PFSK-1 (cell line): ENCODE results near the gene HOXB3.

Experiments
- FOXP2 ChIP-seq: optimal IDR thresholded peaks from 2 replicates; pipeline ENCODE3; 2011; ENCODE audit warnings: borderline replicate concordance, control low read depth, inconsistent platforms; ENCODE audit not compliant: insufficient read depth; ENCODE audit errors: extremely low read length, extremely low read depth
- POLR2AphosphoS5 ChIP-seq: IDR thresholded peaks from 2 replicates; pipeline ENCODE4 v1.6.1; 2012; ENCODE audit warnings: low read depth, mild to moderate bottlenecking, control low read depth, low read length, moderate library complexity
- SIN3A ChIP-seq: IDR thresholded peaks from 2 replicates; pipeline ENCODE4 v1.6.1; 2012; ENCODE audit warnings: mild to moderate bottlenecking, low read length, moderate library complexity, borderline replicate concordance; ENCODE audit not compliant: insufficient read depth
- TAF1 ChIP-seq: IDR thresholded peaks from 2 replicates; pipeline ENCODE4 v1.6.1; 2012; ENCODE audit warnings: low read length, control low read depth, borderline replicate concordance; ENCODE audit not compliant: insufficient read depth
- TF ChIP-seq, protein P1 (sequence below), 2 experiments: IDR thresholded peaks; 2 replicates each; pipeline versions ENCODE4 v1.6.1 to v1.8.0; 2011 to 2012; ENCODE audit warnings: low read depth in 2 of 2, low read length in 2 of 2, control low read depth in 1 of 2, inconsistent platforms in 1 of 2, mild to moderate bottlenecking in 1 of 2, moderate library complexity in 1 of 2; ENCODE audit not compliant: insufficient read depth in 1 of 2

Gene HOXB3

DNA sequence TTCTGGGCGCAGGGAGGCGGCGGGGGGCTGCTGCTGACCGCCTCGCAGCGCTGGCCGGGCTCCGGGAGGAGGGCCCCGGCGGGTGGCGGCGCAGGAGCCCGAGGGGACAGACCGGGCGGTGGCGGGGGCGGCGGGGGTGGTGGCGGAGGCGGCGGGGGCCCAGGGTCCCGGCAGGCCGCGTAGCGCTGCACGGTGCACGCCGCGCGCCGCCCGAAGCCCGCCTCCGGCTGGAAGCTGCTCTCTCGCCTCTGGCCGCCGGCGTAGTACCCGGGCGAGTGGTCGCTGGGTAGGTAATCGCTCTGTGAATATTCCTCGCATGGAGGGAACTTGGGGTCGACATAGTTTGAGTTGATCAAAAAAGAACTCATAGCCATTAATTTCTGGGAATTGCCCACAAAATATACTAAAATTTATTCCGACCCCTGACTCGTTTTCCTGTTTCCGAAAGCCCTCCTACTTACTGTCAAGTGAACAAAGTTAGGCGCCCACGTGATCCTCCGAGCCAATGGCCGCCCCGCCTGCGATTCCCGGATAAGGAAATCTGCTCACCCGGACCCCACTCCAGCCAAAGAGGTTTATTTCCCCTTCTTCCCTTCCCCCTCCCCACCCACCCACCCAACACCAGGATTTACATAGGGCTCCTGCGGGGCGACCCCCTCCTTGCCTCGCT lies 12.0 kb downstream of the HOXB3 start, which contains the start of gene HOXB4:
Gene HOXB4, minus strand, starts transcription at position 405 of the 670 bp plus-strand sequence. Its CDS starts 31 bp downstream, at position 374.
- TF ChIP-seq, protein P1, sequence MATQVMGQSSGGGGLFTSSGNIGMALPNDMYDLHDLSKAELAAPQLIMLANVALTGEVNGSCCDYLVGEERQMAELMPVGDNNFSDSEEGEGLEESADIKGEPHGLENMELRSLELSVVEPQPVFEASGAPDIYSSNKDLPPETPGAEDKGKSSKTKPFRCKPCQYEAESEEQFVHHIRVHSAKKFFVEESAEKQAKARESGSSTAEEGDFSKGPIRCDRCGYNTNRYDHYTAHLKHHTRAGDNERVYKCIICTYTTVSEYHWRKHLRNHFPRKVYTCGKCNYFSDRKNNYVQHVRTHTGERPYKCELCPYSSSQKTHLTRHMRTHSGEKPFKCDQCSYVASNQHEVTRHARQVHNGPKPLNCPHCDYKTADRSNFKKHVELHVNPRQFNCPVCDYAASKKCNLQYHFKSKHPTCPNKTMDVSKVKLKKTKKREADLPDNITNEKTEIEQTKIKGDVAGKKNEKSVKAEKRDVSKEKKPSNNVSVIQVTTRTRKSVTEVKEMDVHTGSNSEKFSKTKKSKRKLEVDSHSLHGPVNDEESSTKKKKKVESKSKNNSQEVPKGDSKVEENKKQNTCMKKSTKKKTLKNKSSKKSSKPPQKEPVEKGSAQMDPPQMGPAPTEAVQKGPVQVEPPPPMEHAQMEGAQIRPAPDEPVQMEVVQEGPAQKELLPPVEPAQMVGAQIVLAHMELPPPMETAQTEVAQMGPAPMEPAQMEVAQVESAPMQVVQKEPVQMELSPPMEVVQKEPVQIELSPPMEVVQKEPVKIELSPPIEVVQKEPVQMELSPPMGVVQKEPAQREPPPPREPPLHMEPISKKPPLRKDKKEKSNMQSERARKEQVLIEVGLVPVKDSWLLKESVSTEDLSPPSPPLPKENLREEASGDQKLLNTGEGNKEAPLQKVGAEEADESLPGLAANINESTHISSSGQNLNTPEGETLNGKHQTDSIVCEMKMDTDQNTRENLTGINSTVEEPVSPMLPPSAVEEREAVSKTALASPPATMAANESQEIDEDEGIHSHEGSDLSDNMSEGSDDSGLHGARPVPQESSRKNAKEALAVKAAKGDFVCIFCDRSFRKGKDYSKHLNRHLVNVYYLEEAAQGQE (IDR thresholded peaks at IDR 0.05; ENCODE audit: insufficient read depth in 1 of 2, low read depth in 2 of 2, low read length in 2 of 2) = no peak
- no peak for TF ChIP-seq TAF1
- no peak for TF ChIP-seq FOXP2
- no peak for TF ChIP-seq POLR2AphosphoS5
- no peak for TF ChIP-seq SIN3A

DNA sequence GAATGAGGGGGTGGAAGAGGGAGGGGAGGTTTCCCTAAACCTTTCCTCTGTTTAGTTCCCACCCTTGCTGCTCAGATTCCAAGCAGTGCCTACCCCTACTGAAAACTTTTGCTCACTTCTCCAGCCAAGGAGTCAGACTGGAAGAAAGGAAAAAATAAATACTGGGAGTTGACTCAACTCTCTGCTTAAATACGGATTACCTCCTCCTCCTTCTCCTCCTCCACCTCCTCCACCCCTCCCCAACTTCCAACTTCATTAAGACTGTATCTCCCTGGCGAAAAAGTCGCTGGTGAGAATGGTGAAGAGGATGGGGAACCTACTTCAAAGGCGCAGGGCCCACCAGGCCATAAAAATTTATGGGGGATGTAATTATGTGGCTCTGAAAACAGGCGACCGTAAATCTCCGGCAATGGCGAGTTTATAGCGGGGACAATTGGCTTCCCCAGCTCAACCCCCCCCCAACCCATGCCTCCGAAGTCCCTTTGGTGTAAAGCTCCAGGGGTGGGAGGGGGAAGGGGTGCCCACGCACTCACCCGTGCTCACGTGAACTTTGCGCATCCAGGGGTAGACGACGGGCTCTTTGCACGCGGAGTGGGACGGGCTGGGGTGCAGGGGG lies 12.6 kb downstream of the HOXB3 start:
- TF ChIP-seq, protein P1 (IDR thresholded peaks at IDR 0.05; ENCODE audit: insufficient read depth in 1 of 2, low read depth in 2 of 2, low read length in 2 of 2) = no peak
- no peak for TF ChIP-seq FOXP2
- TF ChIP-seq TAF1 = no peak
- TF ChIP-seq POLR2AphosphoS5 = no peak
- TF ChIP-seq SIN3A = no peak

DNA sequence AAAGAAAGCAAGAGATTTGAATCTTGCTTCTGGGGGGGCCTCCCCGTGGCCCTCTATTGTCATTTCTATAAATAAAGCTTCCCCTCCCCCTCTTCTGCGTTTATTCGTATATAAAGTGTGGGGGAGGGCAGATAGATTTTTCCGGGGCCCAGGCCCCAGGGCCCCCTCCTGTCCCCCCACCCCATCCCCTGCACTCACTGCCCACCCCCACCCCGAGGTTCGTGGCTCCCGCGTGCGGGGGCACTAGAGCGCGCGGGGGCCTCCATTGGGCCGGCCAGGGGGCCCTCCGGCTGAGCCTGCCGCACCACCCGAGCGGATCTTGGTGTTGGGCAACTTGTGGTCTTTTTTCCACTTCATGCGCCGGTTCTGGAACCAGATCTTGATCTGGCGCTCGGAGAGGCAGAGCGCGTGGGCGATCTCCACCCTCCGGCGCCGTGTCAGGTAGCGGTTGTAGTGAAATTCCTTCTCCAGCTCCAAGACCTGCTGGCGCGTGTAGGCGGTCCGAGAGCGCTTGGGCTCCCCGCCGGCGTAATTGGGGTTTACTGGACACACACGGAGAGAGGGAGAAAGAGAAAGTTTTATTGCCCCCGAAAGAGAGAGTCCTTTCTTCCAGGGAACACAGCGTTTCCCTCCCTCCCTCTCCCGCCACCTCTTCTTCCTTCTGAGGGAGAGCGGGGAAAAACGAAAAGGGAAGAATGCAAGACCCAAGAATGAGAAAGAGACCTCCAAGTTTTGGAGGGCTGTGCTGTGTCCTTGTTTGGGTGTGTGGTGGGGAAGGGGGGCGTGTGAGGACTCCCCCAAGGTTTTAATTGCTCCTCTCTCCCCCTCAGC lies 13.3 kb downstream of the HOXB3 start:
- TF ChIP-seq POLR2AphosphoS5 (no peak), TAF1 (no peak), FOXP2 (no peak), SIN3A (no peak)
- TF ChIP-seq, protein P1 (IDR thresholded peaks at IDR 0.05; ENCODE audit: insufficient read depth in 1 of 2, low read depth in 2 of 2, low read length in 2 of 2) = no peak

DNA sequence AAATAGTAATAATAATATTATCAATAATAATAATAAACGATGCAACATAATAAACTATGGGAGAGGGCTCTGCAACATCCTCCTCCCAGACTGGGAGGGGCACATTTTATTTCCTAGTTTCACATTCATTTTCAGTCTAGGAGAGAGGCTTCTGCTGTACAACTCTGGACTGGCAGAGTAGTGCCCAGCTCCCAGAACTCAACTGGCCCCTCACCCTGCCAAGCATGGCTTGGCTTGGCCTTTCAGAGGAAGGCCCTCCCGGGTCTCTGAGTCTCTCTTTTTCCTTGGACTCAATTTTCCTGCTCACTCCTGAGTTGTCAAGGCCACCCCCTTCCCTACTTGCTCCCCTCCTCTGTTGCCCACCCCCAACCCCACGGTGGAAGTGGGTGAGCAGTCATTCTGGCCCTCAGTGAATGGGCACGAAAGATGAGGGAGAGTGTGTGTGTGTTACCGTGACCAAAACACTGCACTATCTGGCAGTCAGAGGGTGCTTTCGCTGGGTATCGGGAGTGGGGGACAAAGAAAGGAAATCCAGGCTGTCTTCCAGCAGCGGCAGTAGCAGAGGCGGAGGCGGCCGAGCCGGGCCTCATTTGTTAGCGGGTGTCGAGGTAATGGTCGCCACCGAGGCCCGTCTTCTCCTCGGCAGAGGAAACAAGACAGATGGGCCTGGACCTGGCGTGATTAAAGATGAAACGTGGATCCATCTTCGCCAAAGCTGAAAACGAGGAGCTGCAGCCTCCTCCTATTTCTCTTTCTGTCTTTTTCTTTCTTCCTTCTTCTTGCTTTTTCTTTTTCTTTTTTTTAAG lies 14.2 kb downstream of the HOXB3 start:
- TF ChIP-seq SIN3A (no peak), POLR2AphosphoS5 (no peak), TAF1 (no peak), FOXP2 (no peak)
- TF ChIP-seq, protein P1 (IDR thresholded peaks at IDR 0.05; ENCODE audit: insufficient read depth in 1 of 2, low read depth in 2 of 2, low read length in 2 of 2) = no peak
